HAP-1 (cell line): ENCODE data around the gene RNASE9.
A peak's percentile ranks its signal among the peaks of the same experiment; 100 is the strongest.
"Not testable (repeated sequence)": the region's sequence is repeated elsewhere in the genome, so short reads cannot be mapped to it uniquely, and the experiment has no call there.

Source experiments
- DNase-seq, 2 experiments: peaks; one replicate each; pipeline ENCODE4 v3.0.0-alpha.2; 2016 to 2020; ENCODE audit warnings: low spot score in 2 of 2
- H3K27me3 ChIP-seq: fragments of 250-450 bp; sonication (Bioruptor Pico); 2 replicates; pipeline ENCODE4 v1.5.1; 2020; ENCODE audit warnings: low read depth, mild to moderate bottlenecking, moderate library complexity
- H3K36me3 ChIP-seq: fragments of 250-450 bp; sonication (Bioruptor Pico); replicated peaks from 2 replicates; pipeline ENCODE4 v1.5.1; 2020; ENCODE audit warnings: mild to moderate bottlenecking
- H3K4me1 ChIP-seq: fragments of 250-450 bp; sonication (Bioruptor Pico); 2 replicates; pipeline ENCODE4 v1.5.1; 2020; ENCODE audit warnings: mild to moderate bottlenecking
- H3K4me3 ChIP-seq: fragments of 250-450 bp; sonication (Bioruptor Pico); 2 replicates; pipeline ENCODE4 v1.5.1; 2020; ENCODE audit warnings: mild to moderate bottlenecking, moderate library complexity
- H3K9me3 ChIP-seq: fragments of 250-450 bp; sonication (Bioruptor Pico); 2 replicates; pipeline ENCODE4 v1.5.1; 2020; ENCODE audit warnings: mild to moderate bottlenecking, moderate library complexity
- in situ Hi-C: fragments of 300-500 bp; cut with MboI; formaldehyde crosslinking; loops from 3 replicates; pipeline ENCODE4 v1.14.3; 2020; ENCODE audit warnings: low sequenced_read_pairs, inconsistent platforms, mixed read lengths

Gene RNASE9

DNA sequence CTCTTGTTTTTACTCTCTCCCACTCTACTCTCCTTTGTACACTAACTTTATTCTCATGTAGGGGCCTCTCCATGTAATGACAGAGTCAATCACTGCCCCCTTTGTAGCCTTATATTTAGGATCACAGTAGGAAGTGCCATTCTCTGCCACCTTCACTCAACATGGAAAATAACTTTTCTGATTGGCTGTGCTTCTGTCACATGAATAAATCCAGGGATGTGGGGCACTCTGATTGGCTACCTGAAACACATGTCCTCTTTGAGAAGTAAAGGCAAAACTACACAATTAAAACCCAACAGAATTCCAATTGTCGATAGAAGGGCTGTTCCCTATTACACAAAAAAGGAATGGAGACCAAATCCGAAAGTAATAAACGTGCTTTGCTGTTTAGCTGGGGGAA is at the start of gene RNASE9:
TSS of gene RNASE9 (minus strand) at position 87 of the 400 bp plus-strand sequence.
- Histone ChIP-seq H3K4me3 (no peak within 1 kb of the TSS), H3K36me3 (no peaks in the 10 kb centered on the region), H3K9me3 (no peaks in the 10 kb centered on the region), H3K4me1 (peaks cover 6% of the 10 kb centered on the region), H3K27me3 (peaks cover 7% of the 10 kb centered on the region; the same call in 1 of the 2 replicates)
- in situ Hi-C loops, result no loop called here
- no peak for DNase-seq

DNA sequence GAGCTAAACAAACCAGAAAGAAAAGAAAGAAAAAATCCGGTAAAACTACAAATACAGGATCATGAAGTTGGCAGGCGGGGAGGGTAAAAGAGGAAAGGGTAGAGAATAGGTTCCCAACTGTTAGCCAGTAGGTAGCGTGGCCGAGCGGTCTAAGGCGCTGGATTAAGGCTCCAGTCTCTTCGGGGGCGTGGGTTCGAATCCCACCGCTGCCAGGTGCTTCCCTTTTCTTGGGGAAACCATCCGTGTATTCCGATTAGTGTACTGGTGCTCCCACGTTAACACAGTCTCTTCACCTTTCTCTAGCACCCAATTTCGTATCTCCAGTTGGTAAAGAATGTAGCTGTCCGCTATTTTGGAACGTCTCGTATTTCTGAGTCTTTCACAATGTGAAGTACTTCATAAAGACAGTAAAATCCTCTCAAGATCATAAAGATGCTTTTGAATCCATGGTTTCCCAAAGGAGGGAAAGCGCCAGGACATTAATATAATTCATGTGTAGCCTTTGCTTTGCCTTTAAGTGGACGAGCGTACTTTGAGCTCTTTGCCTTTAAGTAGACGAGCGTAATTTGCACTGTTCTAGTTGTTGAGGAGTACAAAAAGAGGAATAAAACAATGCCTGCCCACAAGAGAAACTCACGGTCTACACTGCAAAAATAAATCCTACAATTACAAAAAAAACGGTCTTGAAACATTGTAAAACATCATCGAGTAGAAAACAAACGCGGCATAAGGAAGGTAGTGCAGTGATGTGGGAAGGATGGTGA is 49.3 kb upstream of the RNASE9 start:
- H3K4me3 ChIP-seq, result peak overlapping the region; percentile 78
- no peaks in the 10 kb centered on the region for H3K9me3 ChIP-seq
- H3K36me3 ChIP-seq, result no peaks in the 10 kb centered on the region
- peaks cover 13% of the 10 kb centered on the region for H3K4me1 ChIP-seq
- DNase-seq, result peak; percentile 91
- in situ Hi-C loops, result no loop called here
- H3K27me3 ChIP-seq, result no peaks in the 10 kb centered on the region

DNA sequence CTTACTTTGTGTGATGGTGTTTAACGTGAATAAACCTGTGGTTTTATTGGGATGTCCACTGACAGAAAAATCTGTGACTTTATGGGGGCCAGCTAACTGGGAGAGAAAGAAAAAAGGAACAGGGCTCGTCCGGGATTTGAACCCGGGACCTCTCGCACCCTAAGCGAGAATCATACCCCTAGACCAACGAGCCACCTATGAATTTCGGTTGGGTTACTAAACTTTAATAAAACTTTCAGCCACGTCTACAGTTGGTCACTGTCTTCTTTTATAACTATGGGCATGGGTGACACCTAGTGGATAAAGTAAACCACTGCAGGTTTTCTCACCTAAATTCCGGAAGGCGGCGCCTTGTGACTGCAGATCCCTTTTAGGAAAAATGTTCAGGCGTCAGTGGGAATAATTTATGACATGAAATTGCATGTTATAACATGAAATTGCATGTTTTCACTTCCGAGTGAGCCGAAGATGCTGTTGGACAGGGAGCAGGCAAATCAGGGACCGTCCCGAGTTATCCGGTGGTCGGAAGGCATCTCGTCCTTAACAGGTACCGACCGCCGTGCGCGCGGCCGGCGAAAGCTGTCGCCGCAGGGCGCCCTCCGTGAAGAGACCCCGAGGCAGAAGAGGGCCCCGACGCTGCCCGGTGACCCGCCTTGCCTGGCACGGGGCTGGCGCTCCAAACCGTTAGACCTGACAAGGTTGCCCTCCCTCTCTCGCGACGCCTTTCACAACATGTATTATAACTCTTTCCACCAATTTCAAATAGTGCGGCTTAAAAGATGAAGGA is 48.6 kb upstream of the RNASE9 start:
- H3K4me3 ChIP-seq, result peak overlapping the region; percentile 78
- no peaks in the 10 kb centered on the region for H3K27me3 ChIP-seq
- H3K4me1 ChIP-seq, result peaks cover 9% of the 10 kb centered on the region
- no peaks in the 10 kb centered on the region for H3K9me3 ChIP-seq
- in situ Hi-C loops, result loop anchor here (10.0 kb wide), 1 partner anchor 275 kb away; the partner anchor contains the start of gene CCNB1IP1
- DNase-seq, result peak; percentile 77 to 86
- H3K36me3 ChIP-seq, result no peaks in the 10 kb centered on the region

DNA sequence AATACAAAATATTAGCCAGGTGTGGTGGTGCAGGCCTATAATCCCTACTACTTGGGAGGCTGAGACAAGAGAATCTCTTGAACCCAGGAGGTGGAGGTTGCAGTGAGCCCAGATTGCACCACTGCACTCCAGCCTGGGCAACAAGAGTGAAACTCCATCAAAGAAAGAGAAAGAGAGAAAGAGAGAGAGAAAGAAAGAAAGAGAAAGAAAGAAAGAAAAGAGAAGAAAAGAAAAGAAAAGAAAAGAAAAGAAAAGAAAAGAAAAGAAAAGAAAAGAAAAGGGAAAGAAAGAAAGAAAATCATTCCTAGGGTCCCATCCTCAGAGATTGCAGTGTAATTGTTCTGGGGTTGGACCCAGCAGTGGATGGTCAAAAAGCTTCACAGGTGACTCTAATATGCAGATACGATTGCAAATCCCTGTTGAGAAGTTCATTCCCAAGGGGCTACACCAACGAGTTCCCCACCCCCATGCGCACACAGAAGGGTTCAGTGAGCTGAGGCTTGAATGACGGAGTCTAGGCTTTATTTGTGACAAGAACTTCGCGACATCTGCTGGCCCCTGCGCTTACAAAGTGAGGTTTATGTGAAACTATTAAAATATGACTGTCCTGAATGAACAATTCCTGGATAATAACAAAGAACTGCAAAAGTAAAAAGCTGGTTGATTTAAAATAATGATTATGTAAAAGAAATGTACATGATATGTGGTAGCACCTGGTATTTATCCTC is 47.7 kb upstream of the RNASE9 start:
- peaks cover 9% of the 10 kb centered on the region for H3K4me1 ChIP-seq
- DNase-seq, result peak; percentile 55 to 65
- no peaks in the 10 kb centered on the region for H3K27me3 ChIP-seq
- H3K36me3 ChIP-seq, result no peaks in the 10 kb centered on the region
- peak overlapping the region; percentile 78 for H3K4me3 ChIP-seq
- no peaks in the 10 kb centered on the region for H3K9me3 ChIP-seq
- in situ Hi-C loops, result loop anchor here (10.0 kb wide), 1 partner anchor 274 kb away; the partner anchor contains the start of gene CCNB1IP1

DNA sequence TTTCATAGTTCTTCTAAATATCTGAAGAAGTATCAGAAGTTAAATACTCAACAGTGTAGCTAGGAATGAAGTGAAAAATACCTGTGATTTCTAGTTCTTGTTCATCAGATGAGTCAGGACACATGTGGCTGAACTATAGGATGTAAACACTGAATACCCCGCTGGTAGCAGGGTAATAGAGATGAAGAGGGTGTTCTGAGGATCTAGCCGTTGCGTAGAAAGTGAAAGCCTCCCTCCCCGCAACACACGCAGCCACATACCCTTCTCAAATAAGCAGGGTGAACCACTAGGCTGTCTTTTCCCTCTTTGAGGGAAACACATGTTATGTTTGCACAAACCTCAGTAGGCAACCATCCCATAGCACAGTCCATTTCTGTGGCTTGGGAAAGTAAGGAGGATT is 46.8 kb upstream of the RNASE9 start:
- Histone ChIP-seq H3K9me3 (no peaks in the 10 kb centered on the region), H3K36me3 (no peaks in the 10 kb centered on the region), H3K27me3 (no peaks in the 10 kb centered on the region), H3K4me3 (no peak overlapping the region), H3K4me1 (peaks cover 9% of the 10 kb centered on the region)
- no peak for DNase-seq
- in situ Hi-C loops, result loop anchor here (10.0 kb wide), 1 partner anchor 273 kb away; the partner anchor contains the start of gene CCNB1IP1

DNA sequence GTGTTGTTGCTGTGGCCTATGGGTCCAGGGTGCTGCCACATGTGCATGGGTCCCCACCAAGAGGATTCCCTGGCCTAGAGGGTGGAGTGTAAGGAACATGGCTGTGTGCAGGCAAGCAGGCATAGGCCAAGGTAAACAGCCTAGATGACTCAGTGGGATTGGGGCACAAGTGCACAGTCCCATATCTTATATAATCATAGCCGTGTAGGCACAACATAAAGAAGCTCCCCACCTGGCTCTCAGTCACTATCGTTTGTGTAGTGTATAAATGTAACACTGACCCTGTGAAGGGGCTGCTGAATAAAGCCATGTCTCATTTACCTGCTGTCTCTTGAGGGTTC is 46.0 kb upstream of the RNASE9 start:
- no peaks in the 10 kb centered on the region for H3K27me3 ChIP-seq
- no peaks in the 10 kb centered on the region for H3K36me3 ChIP-seq
- H3K4me1 ChIP-seq, result peaks cover 9% of the 10 kb centered on the region
- H3K9me3 ChIP-seq, result no peaks in the 10 kb centered on the region
- DNase-seq, result no peak
- in situ Hi-C loops, result loop anchor here (10.0 kb wide), 1 partner anchor 272 kb away; the partner anchor contains the start of gene CCNB1IP1
- no peak overlapping the region for H3K4me3 ChIP-seq

DNA sequence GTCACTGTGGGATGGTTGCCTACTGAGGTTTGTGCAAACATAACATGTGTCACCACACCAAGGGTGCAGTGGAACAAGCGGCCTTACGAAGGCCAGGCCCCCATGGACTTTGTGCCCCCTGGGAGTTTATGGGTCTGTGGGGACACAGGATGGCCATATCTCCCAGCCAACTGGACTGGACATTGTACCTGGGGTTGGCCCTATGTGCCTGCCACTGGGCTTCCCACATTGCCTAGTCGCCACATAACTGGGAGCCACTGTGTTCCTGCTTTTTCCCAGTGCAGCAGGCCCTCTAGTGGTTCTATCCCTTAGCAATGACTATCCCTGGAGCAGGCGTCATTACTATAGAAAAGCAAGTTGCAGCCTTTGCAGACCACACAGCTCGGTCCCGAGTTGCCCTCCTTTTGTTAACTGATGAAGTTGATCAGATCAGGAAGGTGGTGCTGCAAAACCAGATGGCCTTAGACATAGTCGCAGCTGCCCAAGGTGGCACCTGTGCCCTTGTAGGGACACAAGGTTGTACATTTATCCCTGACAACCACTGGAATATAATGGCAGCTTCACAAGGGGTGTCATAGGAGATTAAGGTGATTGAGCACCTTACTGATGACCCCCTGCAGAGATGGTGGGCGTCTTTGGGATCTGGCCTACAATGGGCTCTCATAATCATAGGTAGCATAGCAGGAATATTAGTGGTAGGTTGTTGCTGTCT is 45.5 kb upstream of the RNASE9 start:
- H3K4me3 ChIP-seq, result no peak overlapping the region
- in situ Hi-C loops, result loop anchor here (10.0 kb wide), 1 partner anchor 272 kb away; the partner anchor contains the start of gene CCNB1IP1
- H3K27me3 ChIP-seq, result no peaks in the 10 kb centered on the region
- H3K9me3 ChIP-seq, result no peaks in the 10 kb centered on the region
- peak; percentile 47 to 62 for DNase-seq
- H3K4me1 ChIP-seq, result peaks cover 9% of the 10 kb centered on the region
- H3K36me3 ChIP-seq, result no peaks in the 10 kb centered on the region

DNA sequence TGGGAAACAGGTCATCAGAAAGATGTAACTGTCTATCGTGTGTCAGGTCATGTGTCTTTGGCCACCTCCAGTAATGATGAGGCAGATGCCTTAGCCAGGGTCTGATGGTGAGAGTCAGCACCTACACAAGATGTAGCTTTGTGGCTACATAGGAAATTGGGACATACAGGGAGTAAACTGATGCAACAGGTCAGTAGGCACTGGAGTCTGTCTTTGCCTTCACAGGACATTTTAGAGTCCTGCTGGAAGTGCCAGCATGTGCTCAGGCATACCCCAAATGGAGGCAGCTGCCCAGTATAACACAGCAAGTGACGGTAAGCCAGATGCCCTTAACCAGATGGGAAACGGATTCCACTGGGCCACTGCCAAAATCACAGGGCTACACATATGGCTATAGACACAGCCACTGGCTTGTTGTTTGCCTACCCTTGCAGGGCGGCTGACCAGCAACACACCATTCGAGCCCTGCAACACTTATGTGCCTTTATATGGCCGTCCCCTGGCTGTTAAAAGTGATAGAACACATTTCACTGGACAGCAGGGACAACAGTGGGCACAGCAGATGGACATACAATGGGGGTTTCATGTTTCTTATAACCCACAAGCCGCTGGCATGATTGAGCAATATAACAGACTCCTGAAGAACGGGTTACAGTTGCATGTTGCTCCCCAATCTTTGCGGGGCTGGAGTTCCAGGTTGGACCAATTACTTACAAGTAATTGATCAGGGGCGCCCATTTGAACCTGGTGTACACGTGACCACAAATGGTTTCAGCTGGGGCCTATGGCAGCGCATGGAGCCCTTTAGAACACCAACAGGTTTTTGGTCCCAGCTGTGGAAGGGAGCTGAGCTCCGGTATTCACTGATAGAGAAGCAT is 43.2 kb upstream of the RNASE9 start:
- in situ Hi-C loops, result loop anchor here (5.0 to 10.0 kb wide), 2 partner anchors 72 to 269 kb away; partner anchors contain the start of gene CCNB1IP1
- Histone ChIP-seq H3K36me3 (no peaks in the 10 kb centered on the region), H3K9me3 (no peaks in the 10 kb centered on the region), H3K4me1 (peaks cover 6% of the 10 kb centered on the region), H3K4me3 (no peak overlapping the region), H3K27me3 (no peaks in the 10 kb centered on the region)
- no peak for DNase-seq

DNA sequence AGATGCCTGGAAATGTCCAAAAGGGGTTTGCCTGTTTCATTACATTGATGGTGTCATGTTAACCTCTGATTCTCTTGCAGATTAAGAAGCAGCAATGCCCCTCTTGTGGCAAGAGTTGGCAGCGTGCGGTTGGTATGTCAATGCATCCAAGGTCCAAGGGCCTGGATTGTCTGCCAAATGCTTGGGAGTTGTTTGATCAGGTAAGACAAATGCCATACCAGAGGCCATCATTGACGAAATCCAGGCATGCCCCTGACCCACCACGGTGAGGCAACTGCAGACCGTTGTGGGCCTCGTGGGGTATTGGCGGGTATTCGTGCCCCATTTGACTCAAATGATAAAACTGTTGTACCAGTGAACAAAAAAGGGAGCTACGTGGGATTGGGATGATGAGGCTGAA is 41.7 kb upstream of the RNASE9 start:
- DNase-seq, result no peak
- no peaks in the 10 kb centered on the region for H3K27me3 ChIP-seq
- H3K9me3 ChIP-seq, result no peaks in the 10 kb centered on the region
- H3K4me3 ChIP-seq, result no peak overlapping the region
- H3K36me3 ChIP-seq, result no peaks in the 10 kb centered on the region
- in situ Hi-C loops, result loop anchor here (5.0 to 10.0 kb wide), 2 partner anchors 70 to 268 kb away; partner anchors contain the start of gene CCNB1IP1
- H3K4me1 ChIP-seq, result no peaks in the 10 kb centered on the region

DNA sequence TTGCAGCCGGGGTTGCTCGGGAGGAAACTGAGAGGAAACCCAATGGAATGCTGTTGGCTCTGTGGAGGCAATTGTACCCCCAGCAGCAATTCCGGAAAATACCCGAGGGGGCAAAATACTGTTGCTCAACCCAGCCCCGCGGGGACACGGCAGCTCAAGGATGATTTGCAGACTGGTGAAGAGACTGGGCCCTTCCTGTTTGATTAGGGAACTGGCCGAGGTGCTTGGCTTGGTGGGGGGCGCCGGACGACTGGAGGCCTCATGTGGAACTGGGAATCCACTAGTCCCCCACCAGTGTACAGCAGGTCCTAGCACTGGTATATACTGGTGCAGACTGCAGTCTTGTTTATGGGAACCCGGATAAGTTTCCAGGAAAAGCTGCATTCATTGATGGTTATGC is 40.7 kb upstream of the RNASE9 start:
- Histone ChIP-seq H3K4me1 (no peaks in the 10 kb centered on the region), H3K36me3 (no peaks in the 10 kb centered on the region), H3K27me3 (no peaks in the 10 kb centered on the region), H3K4me3 (no peak overlapping the region), H3K9me3 (no peaks in the 10 kb centered on the region)
- no peak for DNase-seq
- in situ Hi-C loops, result loop anchor here (5.0 to 10.0 kb wide), 2 partner anchors 69 to 267 kb away; partner anchors contain the start of gene CCNB1IP1

DNA sequence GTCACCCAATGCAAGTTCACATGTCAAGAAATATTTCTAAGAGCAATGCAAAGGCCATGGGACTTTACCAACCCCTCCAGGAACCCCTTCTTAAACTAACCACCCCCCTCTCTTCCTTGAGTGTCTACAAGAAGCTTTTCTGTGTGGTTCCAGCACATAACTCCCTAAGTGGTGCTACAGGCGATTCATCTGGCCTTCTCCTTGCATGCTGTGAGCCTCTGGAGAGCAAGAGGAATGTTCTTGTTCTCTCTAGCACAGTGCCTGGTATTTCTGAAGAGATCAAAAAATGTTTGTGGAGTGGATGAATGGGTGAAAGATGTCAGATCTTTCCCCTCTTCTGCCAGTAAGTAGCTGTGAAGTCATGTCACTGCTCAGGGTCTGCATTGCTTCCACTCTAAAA is 36.3 kb upstream of the RNASE9 start:
- H3K9me3 ChIP-seq, result no peaks in the 10 kb centered on the region
- no peak for DNase-seq
- peaks cover 5% of the 10 kb centered on the region; the same call in 1 of the 2 replicates for H3K27me3 ChIP-seq
- H3K4me3 ChIP-seq, result no peak overlapping the region
- H3K36me3 ChIP-seq, result no peaks in the 10 kb centered on the region
- in situ Hi-C loops, result no loop called here
- H3K4me1 ChIP-seq, result no peaks in the 10 kb centered on the region

DNA sequence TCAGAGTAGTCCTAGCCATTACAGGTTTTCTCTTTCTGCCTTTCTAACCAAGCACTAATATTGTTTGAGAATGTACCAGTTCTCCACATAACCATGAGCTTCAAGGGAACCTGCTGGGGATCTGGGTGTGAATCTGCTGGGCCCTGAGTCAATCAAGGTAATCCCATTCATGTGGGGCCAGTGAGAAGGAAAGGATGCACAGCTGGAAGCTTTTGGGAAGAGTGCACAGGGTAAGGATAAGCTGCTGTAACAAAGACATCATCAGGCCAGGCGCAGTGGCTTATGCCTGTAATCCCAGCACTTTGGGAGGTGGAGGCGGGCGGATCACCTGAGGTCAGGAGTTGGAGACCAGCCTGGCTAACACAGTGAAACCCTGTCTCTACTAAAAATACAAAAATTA is 34.9 kb upstream of the RNASE9 start:
- H3K36me3 ChIP-seq, in situ Hi-C loops, H3K4me3 ChIP-seq, H3K9me3 ChIP-seq, H3K4me1 ChIP-seq, DNase-seq: not testable (repeated sequence)
- peaks cover 14% of the 10 kb centered on the region for H3K27me3 ChIP-seq
